Smooth muscle cell of trachea (primary cell): ENCODE measurements around the gene RXFP4. TPM values are rescaled to one million over a fixed set of nuclear protein-coding genes. Genes with fewer than 3 reads are reported as not detected.

Experiments used
- total RNA-seq: library from RNA; depleted of rRNA; stranded (reverse); fragments of >200 nt; gene quantifications from 2 replicates; pipeline ENCODE4 v1.2.1, GENCODE V29; 2014

The RXFP4 gene, protein sequence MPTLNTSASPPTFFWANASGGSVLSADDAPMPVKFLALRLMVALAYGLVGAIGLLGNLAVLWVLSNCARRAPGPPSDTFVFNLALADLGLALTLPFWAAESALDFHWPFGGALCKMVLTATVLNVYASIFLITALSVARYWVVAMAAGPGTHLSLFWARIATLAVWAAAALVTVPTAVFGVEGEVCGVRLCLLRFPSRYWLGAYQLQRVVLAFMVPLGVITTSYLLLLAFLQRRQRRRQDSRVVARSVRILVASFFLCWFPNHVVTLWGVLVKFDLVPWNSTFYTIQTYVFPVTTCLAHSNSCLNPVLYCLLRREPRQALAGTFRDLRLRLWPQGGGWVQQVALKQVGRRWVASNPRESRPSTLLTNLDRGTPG
- total RNA-seq: not detected in 2 replicates

DNA sequence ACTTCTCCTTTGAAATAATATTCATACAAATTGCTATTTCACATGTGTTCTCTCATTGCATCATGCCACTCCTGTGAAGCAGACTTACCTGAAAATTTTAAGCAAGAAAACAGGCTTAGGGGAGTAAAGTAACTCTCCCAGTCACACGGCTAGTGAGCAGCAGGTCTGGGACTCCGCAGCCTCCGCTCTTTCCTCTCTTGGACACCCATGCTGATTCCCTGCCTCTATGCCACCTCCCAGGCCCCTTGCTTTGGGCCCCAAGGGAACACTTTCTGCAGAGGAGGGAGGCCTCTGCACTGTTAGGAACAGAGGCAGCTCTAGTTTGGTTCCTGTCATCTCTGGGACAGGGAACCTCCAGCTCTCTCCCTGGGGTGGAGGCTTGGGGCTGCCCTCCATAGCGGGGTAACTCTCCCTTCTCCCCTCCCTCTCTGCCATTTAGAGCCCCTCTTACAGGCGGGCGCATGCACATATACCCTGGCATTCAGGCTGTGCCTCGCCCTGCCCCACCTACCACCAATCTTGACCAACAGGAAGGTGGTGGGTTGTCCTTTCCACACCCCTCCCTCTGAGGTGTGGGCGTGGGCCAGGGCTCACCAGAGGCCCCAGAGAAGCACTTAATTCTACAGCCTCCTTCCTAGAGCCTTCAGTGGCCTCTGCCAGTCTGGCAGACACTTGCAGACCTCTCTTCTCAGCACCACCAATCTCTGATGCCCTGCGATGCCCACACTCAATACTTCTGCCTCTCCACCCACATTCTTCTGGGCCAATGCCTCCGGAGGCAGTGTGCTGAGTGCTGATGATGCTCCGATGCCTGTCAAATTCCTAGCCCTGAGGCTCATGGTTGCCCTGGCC, at the start of gene RXFP4:
TSS of gene RXFP4 (plus strand) at position 646 of the 852 bp plus-strand sequence. CDS start at position 718, 72 bp downstream.

DNA sequence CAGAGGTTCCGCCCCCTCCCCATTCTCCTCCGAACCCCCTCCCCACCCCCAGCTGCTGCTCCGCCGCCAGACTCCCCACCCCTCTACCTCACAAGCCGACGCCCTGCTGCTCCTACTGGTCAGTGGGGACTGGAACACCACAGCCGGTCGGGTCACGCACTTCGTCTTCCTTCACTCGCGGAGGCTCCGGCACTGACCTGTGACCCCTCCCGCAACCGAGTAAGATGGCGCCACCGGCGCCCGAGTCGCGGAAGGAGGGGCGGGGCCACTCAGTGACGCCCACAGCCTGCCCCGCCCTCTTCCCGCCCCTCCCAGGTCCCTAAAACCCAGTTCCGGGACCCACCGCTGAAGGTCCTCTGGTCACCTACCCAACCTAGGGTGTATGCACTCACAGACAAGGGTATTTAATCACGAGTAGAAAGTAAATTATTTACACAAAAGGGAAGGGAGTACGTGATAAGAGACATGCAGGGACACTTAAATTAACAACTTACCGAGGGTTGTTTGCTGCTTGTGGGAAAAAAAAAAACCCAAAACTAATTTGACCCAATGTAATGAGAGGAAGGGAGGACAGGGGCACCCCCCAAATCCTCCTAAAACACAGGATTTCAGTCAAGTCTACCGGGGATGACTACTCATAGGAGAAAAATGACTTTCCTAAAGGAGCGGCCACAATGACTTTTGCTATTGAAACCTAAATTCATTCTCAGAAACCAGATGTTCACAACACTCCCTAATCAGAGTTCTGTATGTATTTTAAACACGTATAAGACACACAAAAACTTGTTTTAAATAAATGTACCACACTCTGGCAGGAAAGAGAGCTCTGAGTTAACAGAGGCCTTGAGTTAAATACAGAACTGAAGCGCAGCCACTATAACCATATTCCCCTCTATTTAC, 30.0 kb upstream of the RXFP4 start, which contains the start of gene RIT1:
TSS of gene RIT1 (minus strand) at position 194 of the 900 bp plus-strand sequence. CDS start 588 bp downstream, outside the sequence.

DNA sequence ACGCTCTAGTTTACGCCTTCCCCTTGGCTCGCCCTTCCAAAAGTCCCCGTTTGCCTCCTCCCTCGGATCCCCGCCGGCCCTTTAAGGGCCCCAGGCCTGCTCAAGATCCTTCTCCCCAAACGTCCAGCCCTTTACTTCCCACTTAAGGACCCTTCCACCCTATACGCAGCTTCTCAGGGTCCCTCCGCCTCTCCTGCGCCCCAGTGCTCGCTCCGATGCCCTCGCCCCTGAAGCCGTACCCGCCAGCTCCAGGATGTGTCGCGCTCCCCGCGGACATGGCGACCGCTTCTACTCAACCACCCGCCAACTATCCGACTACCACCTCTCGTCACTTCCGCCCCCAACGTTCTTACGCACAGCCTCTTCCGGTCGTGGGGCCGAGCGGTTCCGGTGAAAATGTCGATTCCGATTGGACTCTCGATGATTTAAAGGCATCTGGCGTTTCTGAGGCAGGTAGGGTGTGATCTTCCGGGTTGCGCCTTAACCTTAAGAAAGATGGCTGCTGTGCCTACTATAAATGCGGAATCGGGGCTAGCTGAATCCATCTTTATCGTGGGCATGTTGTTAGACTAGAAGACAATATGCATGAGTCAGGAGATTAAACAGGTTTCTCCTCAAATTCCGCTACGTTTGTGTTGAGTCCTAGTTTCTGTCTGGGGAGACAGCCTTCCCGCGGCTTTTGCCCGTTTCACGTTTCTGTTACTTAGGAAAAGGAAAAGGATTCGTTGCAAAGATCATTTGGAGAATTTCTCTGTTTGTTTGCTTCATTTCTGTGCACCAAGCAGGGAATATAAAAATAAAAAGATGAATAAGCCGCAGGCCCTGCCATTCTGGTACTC, 7.1 kb upstream of the RXFP4 start, which contains the start of gene KHDC4:
TSS of gene KHDC4 (minus strand) at position 317 of the 839 bp plus-strand sequence. CDS start at position 277, 40 bp downstream.

DNA sequence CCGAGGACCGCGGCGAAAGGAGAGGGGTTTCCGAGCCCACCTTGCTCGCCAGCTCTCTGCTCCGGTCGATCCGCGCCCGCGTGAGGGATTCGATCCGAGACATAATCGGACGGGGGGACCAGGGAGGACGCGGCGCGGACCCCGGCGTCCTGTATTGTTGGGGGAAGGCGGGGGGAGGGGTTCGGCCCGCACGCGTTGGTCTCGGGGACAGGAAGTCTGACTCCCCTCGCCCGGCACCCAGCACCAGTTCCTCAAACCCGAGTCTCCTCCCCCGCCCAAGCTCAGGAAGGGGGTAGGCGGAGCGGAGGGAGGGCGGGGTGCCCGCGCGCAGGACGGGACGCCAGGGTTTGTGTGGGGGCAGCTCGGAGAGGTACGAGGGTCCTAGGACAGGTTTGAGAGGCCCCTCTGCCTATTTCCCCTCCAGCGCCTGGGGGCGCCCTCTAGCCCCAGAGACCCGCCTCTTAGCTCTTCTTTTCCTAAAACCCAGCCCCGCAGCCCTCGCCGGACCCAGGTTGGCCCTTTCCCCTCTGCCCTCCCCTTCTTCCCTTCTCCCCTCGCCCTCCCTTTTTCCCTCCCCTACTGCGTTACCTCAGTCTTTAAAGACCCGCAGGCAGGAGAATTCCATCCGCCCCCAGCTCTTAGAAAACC, 37.0 kb downstream of the RXFP4 start, which contains the start of gene ARHGEF2:
TSS of gene ARHGEF2 (minus strand) at position 223 of the 648 bp plus-strand sequence. CDS start at position 103, 120 bp downstream.

Other genes starting within 250 kb of the RXFP4 start
- gene GON4L, start 84.4 kb upstream of the RXFP4 start, total RNA-seq: 30.8 and 34.9 TPM in 2 replicates
- gene SYT11, start 82.1 kb upstream of the RXFP4 start, total RNA-seq: 50.8 and 57.1 TPM in 2 replicates
- gene RIT1, start 30.3 kb upstream of the RXFP4 start, total RNA-seq: 33.4 and 49.2 TPM in 2 replicates
- gene KHDC4, start 7.2 kb upstream of the RXFP4 start, total RNA-seq: 23.1 and 26.5 TPM in 2 replicates
- 109 and 173 TPM in 2 replicates for gene ARHGEF2, start 36.9 kb downstream of the RXFP4 start, total RNA-seq
- gene SSR2, start 79.3 kb downstream of the RXFP4 start, total RNA-seq: 512 and 711 TPM in 2 replicates
- gene UBQLN4, start 112.2 kb downstream of the RXFP4 start, total RNA-seq: 10.9 and 12.9 TPM in 2 replicates
- 49.6 and 72.1 TPM in 2 replicates for gene LAMTOR2, start 113.1 kb downstream of the RXFP4 start, total RNA-seq
- gene RAB25, start 119.5 kb downstream of the RXFP4 start, total RNA-seq: not detected in 2 replicates
- 0.73 and 2.0 TPM in 2 replicates for gene MEX3A, start 140.8 kb downstream of the RXFP4 start, total RNA-seq
- 2,363 and 2,796 TPM in 2 replicates for gene LMNA, start 173.1 kb downstream of the RXFP4 start, total RNA-seq
- 1.7 and 1.8 TPM in 2 replicates for gene SEMA4A, start 211.9 kb downstream of the RXFP4 start, total RNA-seq